IMR-90 (cell line): ENCODE results near the gene HDAC9. TPM values are rescaled to one million over a fixed set of nuclear protein-coding genes. Genes with fewer than 3 reads are reported as not detected.

Experiments
- ATAC-seq: fragments of 200-7000 bp; cut with Tn5 transposase; 2 replicates; pipeline ENCODE4 v1.9.1; 2020; ENCODE audit warnings: low read depth, mild to moderate bottlenecking, moderate library complexity
- BruUV-seq: library from RNA; stranded (reverse); fragments of 400-500 nt; replicated peaks from 2 replicates; lab custom pipeline; 2021; lab: Mats Ljungman, UMichigan
- CTCF ChIA-PET: fragments of 300-600 bp; formaldehyde crosslinking; extraction: SDS; loops from one replicate; lab custom pipeline; 2021; ENCODE audit warnings: antibody characterized with exemption; lab: Yijun Ruan, JAX
- POLR2A ChIA-PET: fragments of 300-600 bp; sonication (Branson Sonifier 250); formaldehyde crosslinking; loops from one replicate; lab custom pipeline; 2022; ENCODE audit warnings: antibody characterized with exemption; ENCODE audit not compliant: unreplicated experiment; lab: Charles Lee
- DNase-seq: peaks from one replicate; pipeline ENCODE4 v3.0.0; 2013
- H2AFZ ChIP-seq: replicated peaks from 2 replicates; pipeline ENCODE3; 2013; ENCODE audit warnings: low read length, mild to moderate bottlenecking; ENCODE audit not compliant: poor library complexity
- H2AK5ac ChIP-seq: 2 replicates; pipeline ENCODE4 v1.6.1; 2013; ENCODE audit warnings: low read depth, low read length, inconsistent platforms
- H2AK9ac ChIP-seq: replicated peaks from 2 replicates; pipeline ENCODE3; 2013; ENCODE audit warnings: mild to moderate bottlenecking, low read depth, low read length, moderate library complexity; ENCODE audit not compliant: poor library complexity
- H2BK120ac ChIP-seq: 2 replicates; pipeline ENCODE4 v1.6.1; 2013; ENCODE audit warnings: low read depth, low read length, inconsistent platforms
- H2BK15ac ChIP-seq: 3 replicates; pipeline ENCODE4 v1.6.1; 2013; ENCODE audit warnings: low read depth, low read length, inconsistent platforms
- H2BK20ac ChIP-seq: 2 replicates; pipeline ENCODE4 v1.6.1; 2013; ENCODE audit warnings: low read depth, mild to moderate bottlenecking, inconsistent platforms, low read length, moderate library complexity
- H2BK5ac ChIP-seq: 2 replicates; pipeline ENCODE4 v1.6.1; 2013; ENCODE audit warnings: mild to moderate bottlenecking, low read depth, low read length, inconsistent platforms; ENCODE audit not compliant: poor library complexity, severe bottlenecking
- H3K14ac ChIP-seq: replicated peaks from 2 replicates; pipeline ENCODE4 v1.6.1; 2013; ENCODE audit warnings: low read depth, low read length, inconsistent platforms
- H3K18ac ChIP-seq: 2 replicates; pipeline ENCODE4 v1.6.1; 2013; ENCODE audit warnings: low read depth, low read length, control low read depth
- H3K23ac ChIP-seq: 2 replicates; pipeline ENCODE4 v1.6.1; 2013; ENCODE audit warnings: low read depth, low read length, inconsistent platforms
- H3K27ac ChIP-seq: 2 replicates; pipeline ENCODE4 v1.5.1; 2013; ENCODE audit warnings: mild to moderate bottlenecking, control low read depth, low read length; ENCODE audit not compliant: insufficient read depth
- H3K27me3 ChIP-seq: 2 replicates; pipeline ENCODE4 v1.6.1; 2013; ENCODE audit warnings: low read length; ENCODE audit not compliant: control insufficient read depth, insufficient read depth
- H3K36me3 ChIP-seq: 2 replicates; pipeline ENCODE4 v1.6.1; 2013; ENCODE audit warnings: low read length, mixed read lengths; ENCODE audit not compliant: control insufficient read depth, insufficient read depth
- H3K4ac ChIP-seq: 2 replicates; pipeline ENCODE4 v1.6.1; 2013; ENCODE audit warnings: low read depth, low read length, inconsistent platforms
- H3K4me1 ChIP-seq: 2 replicates; pipeline ENCODE4 v1.6.1; 2013; ENCODE audit warnings: low read length, mixed read lengths; ENCODE audit not compliant: control insufficient read depth, insufficient read depth
- H3K4me2 ChIP-seq: 2 replicates; pipeline ENCODE4 v1.6.1; 2013; ENCODE audit warnings: low read depth, mild to moderate bottlenecking, control low read depth, low read length, moderate library complexity
- H3K4me3 ChIP-seq: 2 replicates; pipeline ENCODE4 v1.5.1; 2013; ENCODE audit warnings: low read depth, mild to moderate bottlenecking, control low read depth, low read length, moderate library complexity; ENCODE audit not compliant: insufficient read depth
- H3K56ac ChIP-seq: 2 replicates; pipeline ENCODE4 v1.6.1; 2013; ENCODE audit warnings: low read length, inconsistent platforms; ENCODE audit not compliant: insufficient read depth; ENCODE audit errors: extremely low read depth
- H3K79me1 ChIP-seq, 2 experiments: 2 replicates each; pipeline ENCODE4 v1.6.1; 2013; ENCODE audit warnings: low read length in 2 of 2, inconsistent platforms in 1 of 2, low read depth in 1 of 2
- H3K9ac ChIP-seq: 2 replicates; pipeline ENCODE4 v1.6.1; 2013; ENCODE audit warnings: low read depth, low read length, control low read depth
- H3K9me1 ChIP-seq: 2 replicates; pipeline ENCODE4 v1.6.1; 2013; ENCODE audit warnings: low read length, inconsistent platforms; ENCODE audit not compliant: insufficient read depth
- H3K9me3 ChIP-seq: 2 replicates; pipeline ENCODE4 v1.6.1; 2013; ENCODE audit warnings: low read length; ENCODE audit not compliant: control insufficient read depth, insufficient read depth
- H4K20me1 ChIP-seq: 2 replicates; pipeline ENCODE4 v1.6.1; 2013; ENCODE audit warnings: low read length, inconsistent platforms; ENCODE audit not compliant: insufficient read depth
- H4K5ac ChIP-seq: 2 replicates; pipeline ENCODE4 v1.6.1; 2013; ENCODE audit warnings: mild to moderate bottlenecking, low read depth, low read length, control low read depth
- H4K8ac ChIP-seq, 2 experiments: 2 replicates each; pipeline ENCODE4 v1.6.1; 2013; ENCODE audit warnings: low read depth in 2 of 2, low read length in 2 of 2, control low read depth in 1 of 2, inconsistent platforms in 1 of 2
- H4K91ac ChIP-seq: 2 replicates; pipeline ENCODE4 v1.6.1; 2013; ENCODE audit warnings: low read depth, low read length, inconsistent platforms; ENCODE audit not compliant: insufficient read depth
- BHLHE40 ChIP-seq: fragments of 150-350 bp; IDR thresholded peaks from 2 replicates; pipeline ENCODE4 v1.6.1; 2016; ENCODE audit warnings: mild to moderate bottlenecking, low read depth, low read length
- CEBPB ChIP-seq: IDR thresholded peaks from 2 replicates; pipeline ENCODE4 v1.6.1; 2012; ENCODE audit warnings: low read depth, low read length, improper control_type of control experiment
- CHD1 ChIP-seq: IDR thresholded peaks from 2 replicates; pipeline ENCODE4 v1.6.1; 2012; ENCODE audit warnings: low read depth, low read length, improper control_type of control experiment
- MAFK ChIP-seq: IDR thresholded peaks from 2 replicates; pipeline ENCODE4 v1.6.1; 2012; ENCODE audit warnings: low read depth, low read length, improper control_type of control experiment
- MAZ ChIP-seq: IDR thresholded peaks from 2 replicates; pipeline ENCODE4 v1.6.1; 2012; ENCODE audit warnings: low read depth, mild to moderate bottlenecking, low read length, improper control_type of control experiment, moderate library complexity, borderline replicate concordance
- MXI1 ChIP-seq: IDR thresholded peaks from 2 replicates; pipeline ENCODE4 v1.6.1; 2012; ENCODE audit warnings: low read depth, mild to moderate bottlenecking, low read length, moderate library complexity, borderline replicate concordance
- NFE2L2 ChIP-seq: fragments of 150-350 bp; IDR thresholded peaks from 2 replicates; pipeline ENCODE4 v1.6.1; 2016; ENCODE audit warnings: low read depth, mild to moderate bottlenecking, low read length
- POLR2A ChIP-seq: IDR thresholded peaks from 2 replicates; pipeline ENCODE4 v1.6.1; 2012; ENCODE audit warnings: mild to moderate bottlenecking, low read depth, low read length
- RAD21 ChIP-seq: IDR thresholded peaks from 2 replicates; pipeline ENCODE4 v1.6.1; 2012; ENCODE audit warnings: low read length, improper control_type of control experiment
- RCOR1 ChIP-seq: IDR thresholded peaks from 2 replicates; pipeline ENCODE4 v1.6.1; 2012; ENCODE audit warnings: mild to moderate bottlenecking, low read length, improper control_type of control experiment; ENCODE audit not compliant: insufficient replicate concordance
- SMC3 ChIP-seq: fragments of 150-350 bp; IDR thresholded peaks from 2 replicates; pipeline ENCODE4 v1.6.1; 2016; ENCODE audit warnings: low read depth, mild to moderate bottlenecking, antibody characterized with exemption, low read length, moderate library complexity
- WGBS, 2 experiments: methylation state at CpG; one replicate each; pipeline versions ENCODE4 v1.1.5 to v1.1.7; 2013; ENCODE audit warnings: missing lambda C conversion rate in 2 of 2; ENCODE audit not compliant: insufficient read length in 1 of 2; ENCODE audit errors: extremely low coverage in 2 of 2; 5-methylcytosine and 5-hydroxymethylcytosine counted together
- dilution Hi-C: fragments of 300-500 bp; cut with HindIII; formaldehyde crosslinking; loops from one replicate; pipeline ENCODE4 v1.14.3; 2018; ENCODE audit warnings: low sequenced_read_pairs; ENCODE audit not compliant: unreplicated experiment
- in situ Hi-C: fragments of 300-500 bp; cut with MboI; formaldehyde crosslinking; loops from 3 replicates; pipeline ENCODE4 v1.14.3; 2019; ENCODE audit warnings: low sequenced_read_pairs, inconsistent platforms, mixed read lengths
- intact Hi-C: fragments of 100-400 bp; cut with micrococcal nuclease; formaldehyde crosslinking; loops from 2 replicates; pipeline ENCODE4 v1.10.0; 2022
- polyA plus RNA-seq, 3 experiments: library from polyadenylated mRNA; depleted of rRNA; stranded (reverse); fragments of >200 nt; gene quantifications; 2 replicates each; pipeline ENCODE4 v1.2.3, GENCODE V29; 2012; ENCODE audit warnings: low replicate concordance in 1 of 3
- total RNA-seq: library from RNA; depleted of rRNA; stranded (reverse); fragments of >200 nt; gene quantifications from 2 replicates; pipeline ENCODE4 v1.2.3, GENCODE V29; 2012
- TF ChIP-seq, protein P1 (sequence below): fragments of 150-350 bp; IDR thresholded peaks from 2 replicates; pipeline ENCODE4 v1.6.1; 2016; ENCODE audit warnings: low read depth, mild to moderate bottlenecking, low read length, moderate library complexity, borderline replicate concordance
- TF ChIP-seq, protein P2 (sequence below): fragments of 150-350 bp; IDR thresholded peaks from 2 replicates; pipeline ENCODE4 v1.6.1; 2017; ENCODE audit warnings: mild to moderate bottlenecking, antibody characterized with exemption, low read length, low read depth
- TF ChIP-seq, protein P3 (sequence below): conservative IDR thresholded peaks from 2 replicates; pipeline ENCODE4 v1.5.1; 2012; ENCODE audit warnings: mild to moderate bottlenecking, low read depth, low read length, improper control_type of control experiment

The HDAC9 gene
- total and polyA plus RNA-seq, 2 of the 4 experiments (the other 2 are of a cell fraction), result 4.3 to 24.7 TPM

DNA sequence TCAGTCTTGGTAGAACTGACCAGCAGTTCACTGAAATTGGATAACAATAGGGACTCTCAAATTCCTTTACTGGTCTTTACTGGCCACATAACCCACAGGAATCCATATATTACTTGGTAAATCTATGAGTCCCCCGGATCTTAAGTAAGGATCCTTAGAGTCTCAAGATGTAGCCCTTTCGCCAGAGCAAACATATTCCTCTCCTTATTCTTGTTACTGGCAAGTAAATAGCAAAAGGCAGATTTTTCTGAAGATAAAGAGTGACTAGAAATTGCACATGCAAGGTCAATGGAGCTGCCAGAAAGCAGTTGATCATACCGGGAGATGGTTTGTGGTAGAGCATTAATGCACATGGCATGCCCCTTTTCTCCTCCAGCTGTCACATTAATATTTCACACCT lies 283.0 kb downstream of the HDAC9 start:
- no peak overlapping the region for H3K27ac ChIP-seq
- no peak overlapping the region for H3K4me3 ChIP-seq
- no peak overlapping the region for H4K8ac ChIP-seq
- no peaks in the 10 kb centered on the region for H3K9me3 ChIP-seq
- ChIA-PET POLR2A (no interaction called here), CTCF (no interaction called here)
- no peak overlapping the region for H2AK9ac ChIP-seq
- H3K14ac ChIP-seq, result no peak overlapping the region
- no peak for TF ChIP-seq POLR2A
- TF ChIP-seq BHLHE40, result no peak
- TF ChIP-seq, protein P1, sequence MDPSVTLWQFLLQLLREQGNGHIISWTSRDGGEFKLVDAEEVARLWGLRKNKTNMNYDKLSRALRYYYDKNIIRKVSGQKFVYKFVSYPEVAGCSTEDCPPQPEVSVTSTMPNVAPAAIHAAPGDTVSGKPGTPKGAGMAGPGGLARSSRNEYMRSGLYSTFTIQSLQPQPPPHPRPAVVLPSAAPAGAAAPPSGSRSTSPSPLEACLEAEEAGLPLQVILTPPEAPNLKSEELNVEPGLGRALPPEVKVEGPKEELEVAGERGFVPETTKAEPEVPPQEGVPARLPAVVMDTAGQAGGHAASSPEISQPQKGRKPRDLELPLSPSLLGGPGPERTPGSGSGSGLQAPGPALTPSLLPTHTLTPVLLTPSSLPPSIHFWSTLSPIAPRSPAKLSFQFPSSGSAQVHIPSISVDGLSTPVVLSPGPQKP, result no peak
- no peak for TF ChIP-seq CHD1
- TF ChIP-seq, protein P2, sequence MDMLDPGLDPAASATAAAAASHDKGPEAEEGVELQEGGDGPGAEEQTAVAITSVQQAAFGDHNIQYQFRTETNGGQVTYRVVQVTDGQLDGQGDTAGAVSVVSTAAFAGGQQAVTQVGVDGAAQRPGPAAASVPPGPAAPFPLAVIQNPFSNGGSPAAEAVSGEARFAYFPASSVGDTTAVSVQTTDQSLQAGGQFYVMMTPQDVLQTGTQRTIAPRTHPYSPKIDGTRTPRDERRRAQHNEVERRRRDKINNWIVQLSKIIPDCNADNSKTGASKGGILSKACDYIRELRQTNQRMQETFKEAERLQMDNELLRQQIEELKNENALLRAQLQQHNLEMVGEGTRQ, result no peak
- no peak for TF ChIP-seq MAFK
- TF ChIP-seq SMC3, result no peak
- TF ChIP-seq MAZ, result no peak
- no peak for TF ChIP-seq MXI1
- no peak for TF ChIP-seq RAD21
- TF ChIP-seq NFE2L2, result no peak
- TF ChIP-seq CEBPB, result no peak
- TF ChIP-seq RCOR1, result no peak
- TF ChIP-seq, protein P3, sequence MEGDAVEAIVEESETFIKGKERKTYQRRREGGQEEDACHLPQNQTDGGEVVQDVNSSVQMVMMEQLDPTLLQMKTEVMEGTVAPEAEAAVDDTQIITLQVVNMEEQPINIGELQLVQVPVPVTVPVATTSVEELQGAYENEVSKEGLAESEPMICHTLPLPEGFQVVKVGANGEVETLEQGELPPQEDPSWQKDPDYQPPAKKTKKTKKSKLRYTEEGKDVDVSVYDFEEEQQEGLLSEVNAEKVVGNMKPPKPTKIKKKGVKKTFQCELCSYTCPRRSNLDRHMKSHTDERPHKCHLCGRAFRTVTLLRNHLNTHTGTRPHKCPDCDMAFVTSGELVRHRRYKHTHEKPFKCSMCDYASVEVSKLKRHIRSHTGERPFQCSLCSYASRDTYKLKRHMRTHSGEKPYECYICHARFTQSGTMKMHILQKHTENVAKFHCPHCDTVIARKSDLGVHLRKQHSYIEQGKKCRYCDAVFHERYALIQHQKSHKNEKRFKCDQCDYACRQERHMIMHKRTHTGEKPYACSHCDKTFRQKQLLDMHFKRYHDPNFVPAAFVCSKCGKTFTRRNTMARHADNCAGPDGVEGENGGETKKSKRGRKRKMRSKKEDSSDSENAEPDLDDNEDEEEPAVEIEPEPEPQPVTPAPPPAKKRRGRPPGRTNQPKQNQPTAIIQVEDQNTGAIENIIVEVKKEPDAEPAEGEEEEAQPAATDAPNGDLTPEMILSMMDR, result no peak
- no peak overlapping the region for H2BK20ac ChIP-seq
- no peak overlapping the region for H2BK120ac ChIP-seq
- H2AFZ ChIP-seq, result no peak overlapping the region
- H3K56ac ChIP-seq, result no peak overlapping the region
- no peaks in the 10 kb centered on the region for H3K9me1 ChIP-seq
- dilution Hi-C loops, result no loop called here
- H3K79me1 ChIP-seq, result no peaks in the 10 kb centered on the region
- H2BK5ac ChIP-seq, result no peak overlapping the region
- no peak overlapping the region for H3K9ac ChIP-seq
- H3K36me3 ChIP-seq, result no peaks in the 10 kb centered on the region
- H3K27me3 ChIP-seq, result no peaks in the 10 kb centered on the region
- peak; percentile 63 for DNase-seq
- H3K23ac ChIP-seq, result no peak overlapping the region
- no peaks in the 10 kb centered on the region for H4K20me1 ChIP-seq
- H4K91ac ChIP-seq, result no peak overlapping the region
- H3K4ac ChIP-seq, result no peak overlapping the region
- no CpG with 5 or more reads among the region's 3 CpGs for WGBS, 2 experiments
- no peak overlapping the region for H4K5ac ChIP-seq
- H2BK15ac ChIP-seq, result no peak overlapping the region
- H3K4me1 ChIP-seq, result no peaks in the 10 kb centered on the region; the same call in 1 of the 2 replicates
- intact Hi-C loops, result no loop called here
- H3K4me2 ChIP-seq, result no peak overlapping the region
- in situ Hi-C loops, result no loop called here
- H3K18ac ChIP-seq, result no peak overlapping the region
- ATAC-seq, result no peak
- no TSS peak for BruUV-seq
- no peak overlapping the region for H2AK5ac ChIP-seq
